ENCODE measurements around the gene KHNYN.

Gene KHNYN

DNA sequence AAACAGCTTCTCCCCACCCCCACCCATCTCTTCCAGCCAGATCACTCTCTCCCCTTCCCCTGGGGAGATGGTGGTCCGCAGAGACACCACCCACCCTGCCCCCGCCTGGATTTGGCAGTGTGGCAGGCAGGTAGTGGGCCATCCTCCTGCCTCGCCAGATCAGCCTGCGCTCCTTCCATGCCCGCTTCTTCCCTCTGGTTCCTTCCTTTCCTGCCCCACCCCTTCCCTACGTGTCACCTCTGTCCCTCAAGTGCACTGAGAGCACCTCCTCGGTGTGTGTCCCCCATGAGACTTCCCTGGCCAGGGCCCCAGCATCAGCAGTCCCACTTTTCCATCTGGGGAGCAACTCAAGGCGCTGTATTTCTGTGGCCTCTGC, 30.3 kb upstream of the KHNYN start:
- Mint-ChIP-seq H3K4me3 (peak overlapping the region; percentile 92 to 99 (median 97)), H3K36me3 (ENCODE audit: low read depth) (peaks cover 20% of the 10 kb centered on the region), H3K9me3 (peaks cover 3% of the 10 kb centered on the region), H3K27me3 (ENCODE audit: low read depth) (no peaks in the 10 kb centered on the region), H3K4me1 (peaks cover 74% of the 10 kb centered on the region), H3K27ac (peak overlapping the region; percentile 75 to 98 (median 96))
- TF ChIP-seq, protein P1, sequence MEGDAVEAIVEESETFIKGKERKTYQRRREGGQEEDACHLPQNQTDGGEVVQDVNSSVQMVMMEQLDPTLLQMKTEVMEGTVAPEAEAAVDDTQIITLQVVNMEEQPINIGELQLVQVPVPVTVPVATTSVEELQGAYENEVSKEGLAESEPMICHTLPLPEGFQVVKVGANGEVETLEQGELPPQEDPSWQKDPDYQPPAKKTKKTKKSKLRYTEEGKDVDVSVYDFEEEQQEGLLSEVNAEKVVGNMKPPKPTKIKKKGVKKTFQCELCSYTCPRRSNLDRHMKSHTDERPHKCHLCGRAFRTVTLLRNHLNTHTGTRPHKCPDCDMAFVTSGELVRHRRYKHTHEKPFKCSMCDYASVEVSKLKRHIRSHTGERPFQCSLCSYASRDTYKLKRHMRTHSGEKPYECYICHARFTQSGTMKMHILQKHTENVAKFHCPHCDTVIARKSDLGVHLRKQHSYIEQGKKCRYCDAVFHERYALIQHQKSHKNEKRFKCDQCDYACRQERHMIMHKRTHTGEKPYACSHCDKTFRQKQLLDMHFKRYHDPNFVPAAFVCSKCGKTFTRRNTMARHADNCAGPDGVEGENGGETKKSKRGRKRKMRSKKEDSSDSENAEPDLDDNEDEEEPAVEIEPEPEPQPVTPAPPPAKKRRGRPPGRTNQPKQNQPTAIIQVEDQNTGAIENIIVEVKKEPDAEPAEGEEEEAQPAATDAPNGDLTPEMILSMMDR (IDR thresholded peaks at IDR 0.05; ENCODE audit: unreplicated experiment in 3 of 3), result no peak

- Mint-ChIP-seq H3K27me3 (ENCODE audit: low read depth) (no peaks in the 10 kb centered on the region), H3K4me3 (peak overlapping the region; percentile 92 to 99 (median 97)), H3K4me1 (peaks cover 75% of the 10 kb centered on the region), H3K27ac (peak overlapping the region; percentile 75 to 98 (median 96)), H3K9me3 (peaks cover 3% of the 10 kb centered on the region), H3K36me3 (ENCODE audit: low read depth) (peaks cover 27% of the 10 kb centered on the region)
- TF ChIP-seq, protein P1 (IDR thresholded peaks at IDR 0.05; ENCODE audit: unreplicated experiment in 3 of 3), result no peak
These were observed 29.6 kb upstream of the KHNYN start for GRCh38 chr14:24399999-24400718.

GRCh38 chr14:24401810-24402702, 27.7 kb upstream of the KHNYN start:
- TF ChIP-seq, protein P1 (IDR thresholded peaks at IDR 0.05; ENCODE audit: unreplicated experiment in 3 of 3), result no peak
- H3K4me3 Mint-ChIP-seq, result peak overlapping the region; percentile 92 to 99 (median 97)
- peaks cover 40% of the 10 kb centered on the region for H3K36me3 Mint-ChIP-seq (ENCODE audit: low read depth)
- peak overlapping the region; percentile 56 to 75 (median 72) for H3K27ac Mint-ChIP-seq
- H3K4me1 Mint-ChIP-seq, result peaks cover 64% of the 10 kb centered on the region
- H3K9me3 Mint-ChIP-seq, result no peaks in the 10 kb centered on the region
- H3K27me3 Mint-ChIP-seq (ENCODE audit: low read depth), result no peaks in the 10 kb centered on the region

DNA sequence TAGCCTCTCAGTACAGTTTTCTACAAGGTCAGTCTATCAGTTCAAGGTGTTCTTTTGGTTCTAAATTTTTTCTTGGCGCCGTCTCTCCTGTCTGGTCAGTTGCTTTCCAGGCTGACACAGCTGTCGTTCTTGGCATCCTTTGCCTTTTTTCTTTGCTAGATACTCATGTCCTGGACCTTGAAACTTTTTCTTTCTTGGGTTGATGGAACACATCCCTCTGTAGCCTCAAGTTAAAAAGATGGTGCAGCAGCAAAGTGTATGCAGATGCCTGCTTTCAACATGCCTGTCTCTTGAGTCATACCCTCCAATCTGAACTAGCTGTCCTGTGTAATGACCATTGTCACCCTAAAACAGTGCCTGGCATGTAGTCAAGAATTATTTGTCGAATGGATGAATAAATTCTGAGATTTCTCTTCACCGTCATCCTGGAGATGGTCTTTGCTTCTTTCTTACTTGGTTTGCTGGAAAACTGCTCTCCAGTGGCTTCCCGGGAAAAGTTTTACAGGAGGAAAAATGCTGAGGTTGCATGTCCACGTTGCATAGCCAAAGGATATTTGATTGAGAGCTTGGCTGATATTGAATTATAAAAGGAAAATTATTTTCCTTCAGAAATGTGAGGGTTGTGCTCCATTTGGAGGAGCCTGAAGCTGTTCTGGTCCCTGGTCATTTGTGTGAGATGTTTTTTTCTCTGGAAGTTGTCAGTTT, 26.3 kb upstream of the KHNYN start:
- H3K4me3 Mint-ChIP-seq, result peak overlapping the region; percentile 60 to 84 (median 82)
- no peaks in the 10 kb centered on the region for H3K9me3 Mint-ChIP-seq
- H3K36me3 Mint-ChIP-seq (ENCODE audit: low read depth), result peaks cover 42% of the 10 kb centered on the region
- TF ChIP-seq, protein P1 (IDR thresholded peaks at IDR 0.05; ENCODE audit: unreplicated experiment in 3 of 3), result no peak
- no peaks in the 10 kb centered on the region for H3K27me3 Mint-ChIP-seq (ENCODE audit: low read depth)
- H3K27ac Mint-ChIP-seq, result peak overlapping the region; percentile 61 to 91 (median 75)
- H3K4me1 Mint-ChIP-seq, result peaks cover 52% of the 10 kb centered on the region

DNA sequence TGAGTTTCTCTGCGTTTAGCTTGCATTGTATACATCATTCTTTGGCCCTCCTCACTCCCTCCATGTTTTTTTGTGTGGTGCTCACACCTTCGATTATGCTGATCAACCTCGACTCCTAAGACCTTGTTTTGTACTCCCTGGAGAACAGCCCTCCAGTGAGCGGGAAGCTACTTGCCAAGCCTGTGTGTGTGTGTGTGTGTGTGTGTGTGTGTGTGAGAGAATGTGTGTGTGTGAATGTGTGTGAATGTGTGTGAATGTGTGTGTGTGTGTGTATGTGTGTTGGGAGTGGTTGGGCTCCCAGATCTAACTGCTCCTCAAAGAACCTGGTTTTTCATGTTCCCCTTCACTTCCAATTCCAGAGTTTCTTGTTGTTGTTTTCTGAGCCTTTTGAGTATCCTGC, 24.9 kb upstream of the KHNYN start:
- H3K9me3 Mint-ChIP-seq, result no peaks in the 10 kb centered on the region
- peak overlapping the region; percentile 12 to 91 (median 75) for H3K27ac Mint-ChIP-seq
- peaks cover 51% of the 10 kb centered on the region for H3K36me3 Mint-ChIP-seq (ENCODE audit: low read depth)
- H3K4me3 Mint-ChIP-seq, result peak overlapping the region in 2 of 3 experiments; percentile 82 to 84
- TF ChIP-seq, protein P1 (IDR thresholded peaks at IDR 0.05; ENCODE audit: unreplicated experiment in 3 of 3), result no peak
- peaks cover 52% of the 10 kb centered on the region for H3K4me1 Mint-ChIP-seq
- no peaks in the 10 kb centered on the region for H3K27me3 Mint-ChIP-seq (ENCODE audit: low read depth)
